Heart left ventricle (tissue), 16 donors: Measurements from ENCODE around the gene TSPAN15. TPM values are rescaled to one million over a fixed set of nuclear protein-coding genes. Genes with fewer than 3 reads are reported as not detected.

ENCODE experiments used
- ATAC-seq, 4 donors: fragments of 200-7000 bp; cut with Tn5 transposase; one replicate each; pipeline ENCODE4 v1.9.1; 2020 to 2022; ENCODE audit warnings: moderate library complexity in 4 of 4, mild to moderate bottlenecking in 3 of 4, moderate number of reproducible peaks in 1 of 4
- DNase-seq, 5 donors: peaks; one replicate each; pipeline ENCODE4 v3.0.0-alpha.2; 2020
- H3K27ac ChIP-seq, 12 donors: fragments of 200-600 bp; sonication (generic) in 4 of 12; one replicate each; pipeline versions ENCODE4 v1.5.0 to v1.8.0; 2016 to 2022; ENCODE audit warnings: mild to moderate bottlenecking in 2 of 12
- H3K27me3 ChIP-seq, 9 donors: fragments of 200-600 bp; sonication (generic) in 2 of 9; one replicate each; pipeline versions ENCODE4 v1.5.1 to v1.8.0; 2016 to 2022; ENCODE audit warnings: mild to moderate bottlenecking in 3 of 9
- H3K36me3 ChIP-seq, 9 donors: fragments of 200-600 bp; sonication (generic) in 2 of 9; one replicate each; pipeline versions ENCODE4 v1.5.0 to v1.8.0; 2018 to 2022; ENCODE audit warnings: mild to moderate bottlenecking in 2 of 9
- H3K4me1 ChIP-seq, 12 donors: fragments of 200-600 bp; sonication (generic) in 4 of 12; one replicate each; pipeline versions ENCODE4 v1.5.0 to v1.8.0; 2016 to 2022; ENCODE audit warnings: mild to moderate bottlenecking in 3 of 12
- H3K4me3 ChIP-seq, 12 donors: fragments of 200-600 bp; sonication (generic) in 4 of 12; one replicate each; pipeline versions ENCODE4 v1.5.0 to v1.8.0; 2017 to 2022; ENCODE audit warnings: mild to moderate bottlenecking in 9 of 12, moderate library complexity in 4 of 12
- H3K9me3 ChIP-seq, 12 donors: fragments of 200-600 bp; sonication (generic) in 4 of 12; one replicate each; pipeline versions ENCODE4 v1.5.0 to v1.8.0; 2016 to 2022; ENCODE audit warnings: mild to moderate bottlenecking in 1 of 12
- CTCF ChIP-seq, 12 donors: fragments of 200-600 bp; sonication (generic) in 4 of 12; IDR thresholded peaks; one replicate each; pipeline versions ENCODE4 v1.5.0 to v1.8.0; 2018 to 2022; ENCODE audit warnings: antibody characterized with exemption in 12 of 12, mild to moderate bottlenecking in 5 of 12
- POLR2A ChIP-seq, 2 donors: fragments of 450-650 bp; IDR thresholded peaks; one replicate each; pipeline ENCODE4 v1.6.1; 2017; ENCODE audit warnings: antibody characterized with exemption in 2 of 2, mild to moderate bottlenecking in 2 of 2, moderate library complexity in 2 of 2
- WGBS, 4 donors: extraction: QIAGEN DNeasy Blood & Tissue Kit in 2 of 4; methylation state at CpG; one replicate each; pipeline versions ENCODE4 v1.1.5 to v1.1.7; 2013 to 2018; 5-methylcytosine and 5-hydroxymethylcytosine counted together
- intact Hi-C, 10 donors: fragments of 100-400 bp; cut with DNase I; formaldehyde crosslinking; loops; one replicate each; pipeline versions ENCODE4 v1.11.1 to v1.14.2; 2022
- polyA plus RNA-seq, 2 donors: library from polyadenylated mRNA; stranded (reverse); fragments of 200-250 nt; gene quantifications; one replicate each; pipeline ENCODE4 v1.2.3, GENCODE V29; 2013
- total RNA-seq, 9 donors: library from RNA; depleted of rRNA in 2 of 9; stranded (reverse); fragments of >200 nt in 2 of 9; fragmentation: NEBNext Ultra II Directional in 3 of 9; extraction: Animal tissue kit (Norgen Biotek cat#: 25700) in 3 of 9; gene quantifications; one replicate each; pipeline versions ENCODE4 v1.1.0 to v1.2.4, GENCODE V29; 2016 to 2023
- donor health status: ischemic (EF 13 %, LVEDD 7.1; RV severe dilation, severe dysfunction).
- donor health status: healthy with polysubstance abuse.
- donor health status: DM: no; HTN: yes; CAD: no.
- donor health status: DM: no; HTN: no; CAD: no.
- donor health status: ischemic (EF 25% LVEDD 6.9; RV normal size, moderate dysfunction).
- donor health status: ischemic (EF 25% LVEDD 5.7; RV mildly dilated, moderate dysfunction).
- donor health status: healthy.
- donor health status: DM: yes; HTN: yes; CAD: no.
- donor health status: ischemic (EF 35%, LVEDD 5.7; RV mildly dilated, moderate dysfunction).
- donor health status: nonischemic (EF 11% LVEDD 7.7; RV severe dilation, severe dysfunction).
- donor health status: DM: yes; HTN: yes; CAD: no.
- donor health status: PGD.
- donor health status: ischemic (EF 29% LVEDD 5.4; RV normal size, mild dysfunction).
- donor health status: nonischemic (EF 23%, LVEDD 6.1; RV moderate dilation, normal function).

The TSPAN15 gene
- total and polyA plus RNA-seq, 11 donors, result 4.5 to 20.2 (median 11.1) TPM

GRCh38 chr10:69492746-69493462 lies 41.6 kb downstream of the TSPAN15 start:
- Histone ChIP-seq H3K27ac (peak overlapping the region in 2 of 12 donors; percentile 2 to 87), H3K4me1 (peaks cover 0 to 10% (median 0%) of the 10 kb centered on the region in 12 donors), H3K4me3 (no peak overlapping the region), H3K27me3 (no peaks in the 10 kb centered on the region), H3K36me3 (peaks cover 0 to 6% (median 0%) of the 10 kb centered on the region in 9 donors), H3K9me3 (peaks cover 0 to 13% (median 7%) of the 10 kb centered on the region in 12 donors)
- ATAC-seq (peak in 2 of 4 donors; percentile 6 to 40), DNase-seq (no peak)
- TF ChIP-seq CTCF (IDR thresholded peaks at IDR 0.05) (no peak), POLR2A (IDR thresholded peaks at IDR 0.05) (no peak)
- intact Hi-C loops, result no loop called here
- 54 to 85% (median 62%) methylated on average over 10 to 12 of the region's 12 CpGs for WGBS, 4 donors

- peak overlapping the region in 1 of 12 donors; percentile 87 for H3K27ac ChIP-seq
- DNase-seq (no peak), ATAC-seq (peak in 1 of 4 donors; percentile 21)
- intact Hi-C loops, result no loop called here
- H3K36me3 ChIP-seq, result peaks cover 0 to 6% (median 0%) of the 10 kb centered on the region in 9 donors
- peaks cover 0 to 10% (median 0%) of the 10 kb centered on the region in 12 donors for H3K4me1 ChIP-seq
- no peaks in the 10 kb centered on the region for H3K9me3 ChIP-seq
- H3K4me3 ChIP-seq, result no peak overlapping the region
- WGBS, 4 donors, result 80 to 85% (median 84%) methylated on average over 30 of the region's 30 CpGs
- no peak for TF ChIP-seq CTCF (IDR thresholded peaks at IDR 0.05)
- no peak for TF ChIP-seq POLR2A (IDR thresholded peaks at IDR 0.05)
- no peaks in the 10 kb centered on the region for H3K27me3 ChIP-seq
Measured at GRCh38 chr10:69494626-69495558, 43.6 kb downstream of the TSPAN15 start.

- Histone ChIP-seq H3K27me3 (no peaks in the 10 kb centered on the region), H3K27ac (peak overlapping the region in 1 of 12 donors; percentile 87), H3K36me3 (peaks cover 0 to 6% (median 0%) of the 10 kb centered on the region in 9 donors), H3K4me3 (no peak overlapping the region), H3K9me3 (no peaks in the 10 kb centered on the region), H3K4me1 (peaks cover 0 to 10% (median 0%) of the 10 kb centered on the region in 12 donors)
- intact Hi-C loops, result no loop called here
- no peak for TF ChIP-seq POLR2A (IDR thresholded peaks at IDR 0.05)
- no peak for TF ChIP-seq CTCF (IDR thresholded peaks at IDR 0.05)
- DNase-seq (no peak), ATAC-seq (no peak)
- WGBS, 4 donors, result 97 to 100% (median 99%) methylated on average over 3 of the region's 3 CpGs
Measured at GRCh38 chr10:69495666-69496065, 44.4 kb downstream of the TSPAN15 start.
